IMR-90 (cell line): ENCODE data around the gene TJAP1.

Source experiments
- CTCF ChIP-seq: conservative IDR thresholded peaks from 2 replicates; pipeline ENCODE4 v1.5.1; 2012; ENCODE audit warnings: mild to moderate bottlenecking, low read depth, low read length, improper control_type of control experiment
- FOS ChIP-seq: fragments of 150-350 bp; IDR thresholded peaks from 2 replicates; pipeline ENCODE4 v1.6.1; 2016; ENCODE audit warnings: low read depth, low read length
- SMC3 ChIP-seq: fragments of 150-350 bp; IDR thresholded peaks from 2 replicates; pipeline ENCODE4 v1.6.1; 2016; ENCODE audit warnings: low read depth, mild to moderate bottlenecking, antibody characterized with exemption, low read length, moderate library complexity

GRCh38 chr6:43523284-43523683 lies 45.9 kb downstream of the TJAP1 start:
- TF ChIP-seq SMC3 (no peak), FOS (no peak), CTCF (no peak)
